Large intestine (tissue), 3 donors: ENCODE measurements around the gene SLC36A2. TPM values are rescaled to one million over a fixed set of nuclear protein-coding genes. Genes with fewer than 3 reads are reported as not detected.

Experiments used
- DNase-seq, 2 donors: peaks; one replicate each; pipeline versions ENCODE4 v3.0.0 to v3.0.0-alpha.2; 2013
- H3K27ac ChIP-seq: one replicate; pipeline ENCODE4 v1.5.1; 2013; ENCODE audit warnings: low read length
- H3K27me3 ChIP-seq: 2 replicates; pipeline ENCODE4 v1.6.1; 2013; ENCODE audit warnings: low read length; ENCODE audit not compliant: control insufficient read depth, insufficient read depth
- H3K36me3 ChIP-seq: 2 replicates; pipeline ENCODE4 v1.6.1; 2013; ENCODE audit warnings: low read length; ENCODE audit not compliant: control insufficient read depth, insufficient read depth
- H3K4me1 ChIP-seq: one replicate; pipeline ENCODE4 v1.6.1; 2013; ENCODE audit warnings: low read length; ENCODE audit not compliant: control insufficient read depth, insufficient read depth
- H3K4me3 ChIP-seq: one replicate; pipeline ENCODE4 v1.5.1; 2013; ENCODE audit warnings: low read length
- H3K9me3 ChIP-seq: one replicate; pipeline ENCODE4 v1.6.1; 2013; ENCODE audit warnings: mild to moderate bottlenecking, low read depth, low read length, moderate library complexity; ENCODE audit not compliant: control insufficient read depth
- WGBS: methylation state at CpG from one replicate; pipeline ENCODE4 v1.1.5; 2013; ENCODE audit warnings: low lambda C conversion rate; ENCODE audit not compliant: insufficient coverage; 5-methylcytosine and 5-hydroxymethylcytosine counted together
- polyA plus RNA-seq: library from polyadenylated mRNA; unstranded; fragments of 120-200 nt; gene quantifications from one replicate; pipeline ENCODE4 v1.2.1, GENCODE V29; 2013

SLC36A2 gene
- polyA plus RNA-seq, 1 donor = not detected

GRCh38 chr5:151359391-151359790 lies 12.0 kb upstream of the SLC36A2 start:
- DNase-seq = no peak
- H3K36me3 ChIP-seq = no peaks in the 10 kb centered on the region
- no peaks in the 10 kb centered on the region for H3K27me3 ChIP-seq
- WGBS = no CpG with 5 or more reads among the region's 2 CpGs
- peaks cover 6% of the 10 kb centered on the region for H3K9me3 ChIP-seq
- no peaks in the 10 kb centered on the region for H3K4me1 ChIP-seq
- H3K27ac ChIP-seq = no peak overlapping the region
- H3K4me3 ChIP-seq = no peak overlapping the region

- no CpG with 5 or more reads among the region's 2 CpGs for WGBS
- no peak for DNase-seq
- H3K4me1 ChIP-seq = no peaks in the 10 kb centered on the region
Measured at GRCh38 chr5:151357792-151358191, 10.4 kb upstream of the SLC36A2 start.

GRCh38 chr5:151357097-151357496 lies 9.7 kb upstream of the SLC36A2 start:
- no peaks in the 10 kb centered on the region for H3K4me1 ChIP-seq
- no peak overlapping the region for H3K27ac ChIP-seq
- peaks cover under 1% of the 10 kb centered on the region for H3K9me3 ChIP-seq
- no peaks in the 10 kb centered on the region for H3K27me3 ChIP-seq
- no CpG with 5 or more reads among the region's 3 CpGs for WGBS
- H3K36me3 ChIP-seq = no peaks in the 10 kb centered on the region
- no peak overlapping the region for H3K4me3 ChIP-seq
- no peak for DNase-seq

More at GRCh38 chr5:151357792-151358191, 10.4 kb upstream of the SLC36A2 start:
- peaks cover 6% of the 10 kb centered on the region for H3K9me3 ChIP-seq
- H3K27me3 ChIP-seq = no peaks in the 10 kb centered on the region
- no peak overlapping the region for H3K4me3 ChIP-seq
- H3K36me3 ChIP-seq = no peaks in the 10 kb centered on the region
- no peak overlapping the region for H3K27ac ChIP-seq

- 60% methylated on average over 1 of the region's 1 CpG for WGBS
- H3K36me3 ChIP-seq = no peaks in the 10 kb centered on the region
- peaks cover 11% of the 10 kb centered on the region for H3K27me3 ChIP-seq
- H3K4me1 ChIP-seq = no peaks in the 10 kb centered on the region
- H3K9me3 ChIP-seq = no peaks in the 10 kb centered on the region
- DNase-seq = no peak
- no peak overlapping the region for H3K27ac ChIP-seq
- no peak overlapping the region for H3K4me3 ChIP-seq
Measured at GRCh38 chr5:151351671-151352070, 4.3 kb upstream of the SLC36A2 start.

- Histone ChIP-seq H3K9me3 (no peaks in the 10 kb centered on the region), H3K27me3 (peaks cover 28% of the 10 kb centered on the region), H3K36me3 (no peaks in the 10 kb centered on the region), H3K4me1 (no peaks in the 10 kb centered on the region), H3K27ac (no peak overlapping the region), H3K4me3 (no peak overlapping the region)
- WGBS = no CpG with 5 or more reads among the region's 6 CpGs
- no peak for DNase-seq
Measured at GRCh38 chr5:151348789-151349188, 1.4 kb upstream of the SLC36A2 start.

- no peaks in the 10 kb centered on the region for H3K36me3 ChIP-seq
- WGBS = no CpG with 5 or more reads among the region's 8 CpGs
- no peak for DNase-seq
- H3K27ac ChIP-seq = no peak overlapping the region
- H3K27me3 ChIP-seq = peaks cover 38% of the 10 kb centered on the region
- H3K9me3 ChIP-seq = no peaks in the 10 kb centered on the region
- H3K4me3 ChIP-seq = no peak overlapping the region
- no peaks in the 10 kb centered on the region for H3K4me1 ChIP-seq
Measured at GRCh38 chr5:151345808-151346478, 1.4 kb downstream of the SLC36A2 start.

- Histone ChIP-seq H3K27ac (no peak overlapping the region), H3K9me3 (no peaks in the 10 kb centered on the region), H3K27me3 (peaks cover 38% of the 10 kb centered on the region), H3K4me1 (no peaks in the 10 kb centered on the region), H3K4me3 (no peak overlapping the region), H3K36me3 (no peaks in the 10 kb centered on the region)
- DNase-seq = no peak
- 12% methylated on average over 3 of the region's 11 CpGs for WGBS
Measured at GRCh38 chr5:151345187-151345807, 2.1 kb downstream of the SLC36A2 start.

GRCh38 chr5:151344088-151344487 lies 3.3 kb downstream of the SLC36A2 start:
- Histone ChIP-seq H3K4me3 (no peak overlapping the region), H3K27me3 (peaks cover 37% of the 10 kb centered on the region), H3K36me3 (no peaks in the 10 kb centered on the region), H3K4me1 (no peaks in the 10 kb centered on the region), H3K27ac (no peak overlapping the region), H3K9me3 (no peaks in the 10 kb centered on the region)
- no CpG with 5 or more reads among the region's 7 CpGs for WGBS
- no peak for DNase-seq

GRCh38 chr5:151340004-151340403 lies 7.4 kb downstream of the SLC36A2 start:
- DNase-seq = no peak
- Histone ChIP-seq H3K36me3 (no peaks in the 10 kb centered on the region), H3K9me3 (no peaks in the 10 kb centered on the region), H3K4me1 (no peaks in the 10 kb centered on the region), H3K27me3 (peaks cover 21% of the 10 kb centered on the region), H3K27ac (no peak overlapping the region), H3K4me3 (no peak overlapping the region)
- 100% methylated on average over 1 of the region's 3 CpGs for WGBS

GRCh38 chr5:151338734-151339133 lies 8.6 kb downstream of the SLC36A2 start:
- 69% methylated on average over 3 of the region's 4 CpGs for WGBS
- peaks cover 13% of the 10 kb centered on the region for H3K27me3 ChIP-seq
- no peak for DNase-seq
- no peaks in the 10 kb centered on the region for H3K9me3 ChIP-seq
- no peaks in the 10 kb centered on the region for H3K36me3 ChIP-seq
- H3K27ac ChIP-seq = no peak overlapping the region
- no peak overlapping the region for H3K4me3 ChIP-seq
- H3K4me1 ChIP-seq = no peaks in the 10 kb centered on the region

GRCh38 chr5:151332857-151333256 lies 14.5 kb downstream of the SLC36A2 start:
- H3K9me3 ChIP-seq = no peaks in the 10 kb centered on the region
- no CpG with 5 or more reads among the region's 2 CpGs for WGBS
- H3K4me3 ChIP-seq = no peak overlapping the region
- no peaks in the 10 kb centered on the region for H3K4me1 ChIP-seq
- no peak overlapping the region for H3K27ac ChIP-seq
- H3K36me3 ChIP-seq = no peaks in the 10 kb centered on the region
- no peak for DNase-seq
- no peaks in the 10 kb centered on the region for H3K27me3 ChIP-seq
